Non-pigmented ciliary epithelial cell (primary cell): ENCODE measurements around the gene CD36.
A peak's percentile ranks its signal among the peaks of the same experiment; 100 is the strongest.

Source experiments
- DNase-seq: peaks from one replicate; pipeline ENCODE4 v3.0.0-alpha.2; 2010; ENCODE audit warnings: low read depth

CD36 gene

DNA sequence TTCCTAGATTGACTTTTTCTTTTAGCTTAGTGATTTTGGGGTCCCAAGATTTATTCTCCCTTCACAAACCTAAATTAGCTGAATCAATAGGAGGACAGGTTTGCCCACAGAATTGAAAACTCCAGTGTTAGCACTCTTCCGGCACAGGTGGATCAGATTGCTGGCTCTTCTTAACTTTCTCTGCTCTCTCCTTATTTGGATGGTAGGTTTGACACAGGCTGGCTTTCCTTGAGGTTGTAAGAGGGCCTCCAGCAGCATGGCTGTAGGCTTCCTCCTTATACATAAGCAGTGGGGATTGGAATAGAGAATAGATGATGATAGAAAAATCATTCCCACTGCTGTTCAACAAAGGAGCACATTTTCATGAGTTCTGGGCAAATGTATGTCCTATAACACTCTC lies 9.4 kb upstream of the CD36 start:
- no peak for DNase-seq

DNA sequence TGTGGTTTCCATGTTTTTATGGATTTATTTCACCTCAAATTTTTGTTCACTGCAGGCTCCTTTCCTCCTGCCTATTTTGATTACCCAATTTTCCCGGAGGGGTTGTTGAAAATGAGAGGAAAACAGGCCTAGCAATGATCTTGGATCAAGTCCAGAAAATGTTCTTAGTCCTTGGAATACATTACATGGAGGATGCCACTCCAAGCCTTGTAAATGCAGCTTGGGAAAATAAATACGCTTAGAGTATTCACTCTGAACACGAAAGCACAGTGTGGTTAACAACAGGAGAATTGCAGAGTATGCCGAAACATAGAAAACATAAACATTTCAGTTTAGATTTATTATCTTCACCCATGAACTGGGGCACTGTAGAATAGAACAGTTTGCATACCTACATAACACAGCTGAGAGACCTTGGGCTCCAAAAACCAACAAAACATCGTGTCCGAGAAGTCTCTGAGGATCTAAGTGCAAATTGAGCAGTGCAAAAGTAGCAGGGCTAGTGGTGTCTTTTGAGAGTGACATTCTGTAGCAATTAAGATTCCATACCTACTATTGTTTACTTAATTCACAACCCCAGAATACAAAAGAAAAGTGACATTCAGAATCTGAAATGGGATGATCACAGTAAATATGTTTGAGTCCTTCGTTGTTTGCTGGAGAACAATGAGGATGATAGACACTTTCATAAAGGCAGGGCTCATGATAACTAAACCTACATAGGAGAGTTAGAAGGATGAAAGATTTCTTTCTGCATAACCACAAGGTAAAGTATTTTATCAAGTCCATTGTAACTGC lies 7.6 kb upstream of the CD36 start:
- no peak for DNase-seq

GRCh38 chr7:80631421-80631820 lies 7.0 kb upstream of the CD36 start:
- DNase-seq: no peak

- DNase-seq: no peak
Observed at GRCh38 chr7:80632139-80632538, 6.3 kb upstream of the CD36 start.

- no peak for DNase-seq
Observed at GRCh38 chr7:80632819-80633218, 5.6 kb upstream of the CD36 start.

DNA sequence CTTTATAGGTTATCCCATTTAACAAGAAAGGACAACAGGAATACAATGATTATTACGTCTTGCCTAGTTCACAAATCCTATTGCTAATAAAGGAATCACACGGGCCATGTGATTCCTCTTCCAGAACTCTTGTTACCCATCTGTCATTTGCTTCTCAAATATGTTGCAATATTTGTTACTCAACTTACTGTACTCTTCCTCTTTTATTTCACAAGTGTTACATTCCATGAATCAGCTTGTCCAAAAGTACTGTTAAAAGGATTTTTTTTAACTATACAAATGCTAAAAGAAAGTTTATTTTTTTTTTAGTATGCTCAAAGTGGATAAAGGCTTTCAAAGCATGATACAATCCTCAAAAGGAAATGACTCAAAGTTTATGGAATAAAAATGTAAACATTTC lies 3.9 kb upstream of the CD36 start:
- peak; percentile 60 for DNase-seq

DNA sequence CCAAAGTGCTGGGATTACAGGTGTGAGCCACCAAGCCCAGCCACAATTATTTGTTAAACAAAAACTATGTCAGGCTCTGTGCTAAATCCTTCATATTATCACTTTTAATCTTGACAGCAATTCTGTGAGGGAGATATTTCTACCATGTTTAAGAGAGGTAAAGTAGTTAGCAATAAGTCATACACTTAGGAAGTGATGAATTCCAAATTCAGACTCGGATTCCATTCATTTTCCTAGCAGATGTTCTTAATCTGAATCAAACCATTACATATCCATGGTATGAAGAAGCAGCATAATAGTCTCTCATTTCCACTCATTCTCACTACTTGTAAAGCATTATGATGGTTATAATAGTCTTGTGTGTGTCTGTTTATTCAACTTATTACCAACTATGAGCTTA lies 2.9 kb upstream of the CD36 start:
- no peak for DNase-seq

DNA sequence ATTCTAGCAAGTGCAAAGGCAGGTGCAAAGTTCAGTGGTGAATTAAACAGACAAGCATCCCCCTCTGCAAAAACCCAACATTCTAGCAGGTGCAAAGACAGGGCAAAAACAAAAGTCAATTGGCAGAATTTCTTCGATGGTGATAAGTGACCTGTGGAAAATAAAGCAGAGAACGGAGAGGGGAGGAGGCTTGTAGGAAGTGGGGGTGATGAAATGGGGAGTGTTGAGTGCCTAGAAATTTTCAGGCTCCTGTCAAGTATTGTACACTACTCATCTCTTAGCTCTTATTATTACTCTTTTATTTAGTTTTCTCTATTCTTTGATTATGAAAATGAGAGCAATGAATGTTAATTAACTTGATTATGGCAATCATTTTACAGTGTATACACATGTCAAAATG lies 2.4 kb upstream of the CD36 start:
- no peak for DNase-seq

DNA sequence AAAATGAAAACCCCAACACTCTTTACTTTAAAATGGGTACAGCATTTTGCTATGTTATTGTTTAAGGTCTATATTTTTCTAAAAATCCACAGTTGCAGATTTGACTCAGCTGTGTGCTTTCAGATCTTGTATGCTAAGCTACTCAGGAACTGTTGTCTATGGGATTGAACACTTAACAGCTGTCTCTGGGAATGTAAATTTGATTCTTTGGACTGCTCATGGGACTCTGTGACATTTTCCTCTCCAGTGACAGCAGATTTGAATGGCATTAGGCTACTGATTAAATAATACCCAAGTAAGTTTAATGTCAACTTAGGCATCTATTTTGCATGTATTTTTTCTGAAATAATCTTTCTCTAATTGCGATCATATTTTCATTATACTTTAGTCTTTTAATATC lies 1.7 kb upstream of the CD36 start:
- no peak for DNase-seq

- no peak for DNase-seq
Observed at GRCh38 chr7:80637454-80637853, 988 bp upstream of the CD36 start.

DNA sequence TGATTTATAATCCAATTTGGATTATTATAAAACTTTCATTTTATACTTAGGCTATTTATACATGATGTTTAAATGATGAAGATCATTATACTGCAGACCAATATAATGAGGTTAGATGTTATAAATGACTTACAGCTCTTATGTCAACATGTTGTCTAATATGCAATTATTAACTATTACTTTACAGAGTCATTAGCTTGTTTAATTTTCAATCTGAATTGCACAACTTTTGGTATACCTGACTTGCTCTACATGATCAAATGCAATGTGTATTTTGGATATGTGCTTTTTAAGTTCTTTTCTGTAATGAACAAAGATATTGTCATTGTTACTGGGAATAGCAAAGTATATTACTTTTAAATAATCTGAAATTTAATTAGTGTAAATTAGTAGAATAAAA lies 569 bp downstream of the CD36 start:
- no peak for DNase-seq

DNA sequence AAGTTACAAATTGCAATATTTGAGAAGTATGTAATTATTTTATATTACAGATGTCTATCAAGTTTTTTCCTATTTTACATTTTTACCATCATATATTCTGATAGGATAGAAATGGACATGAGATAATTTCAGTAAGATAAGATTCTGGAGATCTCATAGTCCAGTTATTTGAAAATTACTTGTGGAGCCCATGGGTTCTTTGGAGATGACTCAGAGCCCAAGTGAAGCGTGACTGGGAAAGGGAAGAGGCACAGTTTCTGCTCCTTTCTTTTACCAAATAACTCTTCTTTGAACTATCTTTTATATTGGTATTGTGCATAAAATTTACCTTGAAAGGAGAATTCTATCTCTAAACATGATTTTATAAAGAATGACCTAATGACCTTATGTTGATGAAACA lies 2.4 kb downstream of the CD36 start:
- DNase-seq: peak; percentile 58

GRCh38 chr7:80641548-80641947 lies 3.1 kb downstream of the CD36 start:
- DNase-seq: no peak

DNA sequence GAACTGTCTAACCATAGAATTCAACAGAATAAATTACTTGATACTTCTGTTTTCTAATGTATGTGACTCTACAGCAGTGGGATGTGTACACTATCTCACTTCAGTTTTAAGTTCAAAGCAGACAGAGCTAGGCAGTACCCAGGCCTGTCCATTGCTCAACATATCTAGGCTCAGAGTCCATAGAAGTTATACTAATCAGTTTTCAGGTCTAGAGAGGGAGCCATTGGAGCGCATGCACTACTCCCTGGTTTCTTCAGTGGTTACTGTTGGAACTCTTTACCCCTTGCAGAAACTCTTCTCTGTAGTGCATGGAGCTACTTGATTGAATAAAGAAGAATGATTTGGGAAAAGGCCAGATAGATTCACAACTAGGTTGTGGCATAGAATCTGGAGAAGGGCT lies 4.4 kb downstream of the CD36 start:
- no peak for DNase-seq

DNA sequence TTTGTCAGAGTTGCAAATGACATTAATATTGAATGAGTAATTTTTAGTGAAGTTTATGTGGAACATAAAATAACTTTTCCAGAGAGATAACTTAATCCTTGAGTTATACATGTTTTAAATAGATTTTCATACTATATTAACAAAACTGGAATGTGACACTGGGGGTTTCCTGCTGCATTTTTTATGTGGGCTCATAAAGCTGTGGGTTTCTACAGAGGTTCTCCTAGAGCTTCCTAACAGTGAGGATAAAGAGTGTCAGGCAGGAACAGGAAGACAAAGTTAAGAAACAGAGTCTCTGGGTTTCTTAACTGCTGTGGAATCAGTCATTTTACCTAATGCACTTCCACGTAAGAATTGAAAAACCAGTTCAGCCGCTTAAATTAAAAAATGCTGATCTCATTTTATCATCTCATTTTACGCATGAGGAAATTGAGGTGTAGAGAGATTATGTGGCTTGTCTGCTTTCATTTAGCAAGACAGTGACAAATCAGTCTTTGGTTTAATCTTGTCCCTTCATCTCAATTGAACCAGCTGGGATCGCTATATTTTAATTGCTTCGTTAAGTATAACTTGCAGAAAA lies 5.0 kb downstream of the CD36 start:
- no peak for DNase-seq

- no peak for DNase-seq
Observed at GRCh38 chr7:80644054-80644453, 5.6 kb downstream of the CD36 start.

DNA sequence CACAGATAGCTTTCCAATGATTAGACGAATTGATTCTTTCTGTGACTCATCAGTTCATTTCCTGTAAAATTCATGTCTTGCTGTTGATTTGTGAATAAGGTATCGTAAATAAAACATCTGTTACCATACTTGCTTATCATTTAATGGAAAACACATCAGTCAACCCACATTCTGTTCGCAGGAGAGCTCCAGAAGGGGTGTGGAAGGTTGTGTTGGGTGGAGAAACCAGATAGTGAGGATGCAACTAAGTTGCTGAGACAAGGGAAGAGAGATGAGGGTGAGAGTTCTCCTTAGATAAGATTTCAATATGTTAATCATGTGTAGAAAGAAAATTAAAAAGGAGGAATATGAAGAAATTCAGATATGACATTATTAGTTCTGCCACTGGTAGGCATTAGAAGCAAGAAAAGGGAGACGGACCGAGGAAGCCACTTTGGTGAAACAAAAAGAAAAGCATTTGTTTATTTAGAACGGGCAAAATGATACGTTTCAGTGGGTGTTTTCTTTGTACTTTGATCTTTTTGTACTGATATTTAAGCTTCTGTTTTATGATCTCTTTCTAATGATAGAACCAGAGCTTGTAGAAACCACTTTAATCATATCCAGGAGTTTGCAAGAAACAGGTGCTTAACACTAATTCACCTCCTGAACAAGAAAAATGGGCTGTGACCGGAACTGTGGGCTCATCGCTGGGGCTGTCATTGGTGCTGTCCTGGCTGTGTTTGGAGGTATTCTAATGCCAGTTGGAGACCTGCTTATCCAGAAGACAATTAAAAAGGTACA lies 7.8 kb downstream of the CD36 start:
- DNase-seq: no peak

GRCh38 chr7:80647436-80647835 lies 9.0 kb downstream of the CD36 start:
- DNase-seq: no peak

- DNase-seq: no peak
Observed at GRCh38 chr7:80648031-80648600, 9.7 kb downstream of the CD36 start.

DNA sequence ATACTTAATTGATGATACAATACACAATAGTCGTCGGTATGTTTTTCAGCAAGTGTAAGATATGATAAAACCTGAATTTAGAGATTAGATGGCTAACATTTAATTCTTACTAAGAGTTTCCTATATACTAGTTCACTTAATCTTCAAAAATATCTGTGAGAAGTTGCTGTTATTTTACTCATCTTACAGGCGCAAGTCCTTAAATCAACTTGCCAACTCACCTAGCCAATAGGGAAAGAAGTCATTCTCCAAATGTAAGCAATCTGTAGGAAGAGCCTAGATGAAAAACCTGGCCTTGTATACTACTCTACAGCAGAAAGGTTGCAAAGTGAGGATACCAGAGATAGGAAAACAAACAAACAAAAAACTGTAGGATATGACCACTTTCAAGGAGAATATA lies 10.6 kb downstream of the CD36 start:
- no peak for DNase-seq

- DNase-seq: no peak
Observed at GRCh38 chr7:80650030-80650429, 11.6 kb downstream of the CD36 start.

DNA sequence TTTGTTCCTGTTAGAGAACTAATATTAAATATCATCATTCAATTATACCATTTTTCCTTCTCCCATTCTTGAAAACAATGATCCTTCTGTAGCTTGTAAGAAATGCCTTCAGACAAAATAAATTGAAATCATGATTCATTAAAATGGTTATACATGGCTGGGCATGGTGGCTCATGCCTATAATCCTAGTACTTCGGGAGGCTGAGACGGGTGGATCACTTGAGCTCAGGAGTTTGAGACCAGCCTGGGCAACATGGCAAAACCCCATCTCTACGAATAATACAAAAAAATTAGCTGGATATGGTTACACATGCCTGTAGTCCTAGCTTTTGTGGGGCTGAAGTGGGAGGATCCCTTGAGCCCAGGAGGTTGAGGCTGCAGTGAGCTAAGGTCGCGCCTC lies 13.0 kb downstream of the CD36 start:
- DNase-seq: no peak

- DNase-seq: no peak
Observed at GRCh38 chr7:80653244-80653643, 14.8 kb downstream of the CD36 start.
